Stimulated activated naive CD8-positive, alpha-beta T cell treated with anti-CD3 and anti-CD28 coated beads, Interleukin-15, Interleukin-2, amounts not matched to agents 100 U/mL and 50 U/mL, for 24 hours (primary cell): ENCODE results near the gene HAPLN2.
"Not testable (repeated sequence)": the region's sequence is repeated elsewhere in the genome, so short reads cannot be mapped to it uniquely, and the experiment has no call there.

Experiments
- ATAC-seq: fragments of 150-1000 bp; cut with Tn5 transposase; one replicate; pipeline ENCODE4 v1.10.0; 2021
- DNase-seq: peaks from one replicate; pipeline ENCODE4 v3.0.0; 2021

Gene HAPLN2

GRCh38 chr1:156622581-156623297, 3.5 kb downstream of the HAPLN2 start:
- no peak for ATAC-seq
- no peak for DNase-seq

- DNase-seq = peak; percentile 64
Observed at GRCh38 chr1:156623946-156624813, 5.0 kb downstream of the HAPLN2 start.

GRCh38 chr1:156624814-156625435, 5.7 kb downstream of the HAPLN2 start:
- no peak for ATAC-seq
- no peak for DNase-seq

More at GRCh38 chr1:156623946-156624813, 5.0 kb downstream of the HAPLN2 start:
- ATAC-seq = peak; percentile 76

- ATAC-seq (peak; percentile 63), DNase-seq (peak; percentile 80)
Observed at GRCh38 chr1:156625436-156626078, 6.3 kb downstream of the HAPLN2 start.

- DNase-seq (no peak), ATAC-seq (no peak)
Observed at GRCh38 chr1:156626079-156626438, 6.8 kb downstream of the HAPLN2 start.

- DNase-seq (peak; percentile 46), ATAC-seq (no peak)
Observed at GRCh38 chr1:156627313-156627880, 8.2 kb downstream of the HAPLN2 start.

GRCh38 chr1:156629823-156630449, 10.7 kb downstream of the HAPLN2 start:
- DNase-seq (no peak), ATAC-seq (no peak)

- DNase-seq = not testable (repeated sequence)
Observed at GRCh38 chr1:156631152-156631551, 11.9 kb downstream of the HAPLN2 start.

GRCh38 chr1:156632355-156632754, 13.1 kb downstream of the HAPLN2 start:
- ATAC-seq = no peak
- no peak for DNase-seq

More at GRCh38 chr1:156631152-156631551, 11.9 kb downstream of the HAPLN2 start:
- ATAC-seq = not testable (repeated sequence)

- ATAC-seq (no peak), DNase-seq (no peak)
Observed at GRCh38 chr1:156638189-156638985, 19.2 kb downstream of the HAPLN2 start.

- no peak for DNase-seq
- no peak for ATAC-seq
Observed at GRCh38 chr1:156639601-156640101, 20.4 kb downstream of the HAPLN2 start.

GRCh38 chr1:156640842-156641706, 21.9 kb downstream of the HAPLN2 start:
- DNase-seq (no peak), ATAC-seq (no peak)

GRCh38 chr1:156641761-156642264, 22.6 kb downstream of the HAPLN2 start, which contains the start of gene BCAN:
TSS of gene BCAN (plus strand) at chr1:156642117. CDS start at chr1:156646055, 3,938 bp downstream.
- ATAC-seq (peak; percentile 13), DNase-seq (peak; percentile 28)

- no peak for ATAC-seq
- DNase-seq = no peak
Observed at GRCh38 chr1:156642265-156643048, 23.2 kb downstream of the HAPLN2 start.

GRCh38 chr1:156643049-156643777, 24.0 kb downstream of the HAPLN2 start:
- DNase-seq (no peak), ATAC-seq (no peak)

GRCh38 chr1:156643778-156644092, 24.5 kb downstream of the HAPLN2 start:
- DNase-seq = peak; percentile 25

GRCh38 chr1:156644146-156644545, 24.9 kb downstream of the HAPLN2 start:
- DNase-seq = no peak
- ATAC-seq = no peak

More at GRCh38 chr1:156643778-156644092, 24.5 kb downstream of the HAPLN2 start:
- peak; percentile 66 for ATAC-seq

- no peak for ATAC-seq
- DNase-seq = no peak
Observed at GRCh38 chr1:156644640-156645039, 25.4 kb downstream of the HAPLN2 start.
